Parathyroid adenoma (tissue), 2 donors: ENCODE results near the gene PTPRM.

Source experiments
- H2AFZ ChIP-seq: fragments of 300-600 bp; sonication (generic); one replicate; pipeline ENCODE4 v1.7.0; 2017; ENCODE audit warnings: antibody characterized with exemption, mild to moderate bottlenecking
- H3K27ac ChIP-seq: fragments of 300-600 bp; sonication (generic); one replicate; pipeline ENCODE4 v1.7.0; 2017
- H3K27me3 ChIP-seq: fragments of 300-600 bp; sonication (generic); one replicate; pipeline ENCODE4 v1.7.0; 2017; ENCODE audit warnings: low read length; ENCODE audit not compliant: control insufficient read depth, insufficient read depth
- H3K36me3 ChIP-seq: fragments of 300-600 bp; sonication (generic); one replicate; pipeline ENCODE4 v1.7.0; 2017; ENCODE audit warnings: low read length; ENCODE audit not compliant: control insufficient read depth, insufficient read depth
- H3K4me1 ChIP-seq: fragments of 300-600 bp; sonication (generic); one replicate; pipeline ENCODE4 v1.7.0; 2017; ENCODE audit warnings: control low read depth
- H3K4me2 ChIP-seq: fragments of 300-600 bp; sonication (generic); one replicate; pipeline ENCODE4 v1.7.0; 2017; ENCODE audit warnings: low read length
- H3K4me3 ChIP-seq: fragments of 300-600 bp; sonication (generic); one replicate; pipeline ENCODE4 v1.7.0; 2017; ENCODE audit warnings: low read depth, low read length
- H3K79me2 ChIP-seq: fragments of 300-600 bp; sonication (generic); one replicate; pipeline ENCODE4 v1.7.0; 2017; ENCODE audit warnings: control low read depth
- H3K9ac ChIP-seq: fragments of 300-600 bp; sonication (generic); one replicate; pipeline ENCODE4 v1.7.0; 2017; ENCODE audit warnings: mild to moderate bottlenecking
- H3K9me3 ChIP-seq: fragments of 300-600 bp; sonication (generic); one replicate; pipeline ENCODE4 v1.7.0; 2017; ENCODE audit warnings: low read length; ENCODE audit not compliant: control insufficient read depth
- CTCF ChIP-seq: fragments of 300-600 bp; sonication (generic); IDR thresholded peaks from one replicate; pipeline ENCODE4 v1.7.0; 2017; ENCODE audit warnings: antibody characterized with exemption, mild to moderate bottlenecking
- donor health status: primary hyperparathyroidism.

PTPRM gene

GRCh38 chr18:7630731-7631442 is 63.8 kb downstream of the PTPRM start:
- Histone ChIP-seq H3K4me2 (no peak overlapping the region), H3K4me1 (peaks cover 4% of the 10 kb centered on the region), H3K27me3 (no peaks in the 10 kb centered on the region), H2AFZ (no peak overlapping the region), H3K36me3 (no peaks in the 10 kb centered on the region), H3K4me3 (no peak overlapping the region), H3K9ac (no peak overlapping the region), H3K79me2 (peaks cover 2% of the 10 kb centered on the region), H3K27ac (no peak overlapping the region), H3K9me3 (no peaks in the 10 kb centered on the region)
- TF ChIP-seq CTCF, result no peak

- H3K4me2 ChIP-seq, result no peak overlapping the region
- H3K4me3 ChIP-seq, result no peak overlapping the region
- no peaks in the 10 kb centered on the region for H3K36me3 ChIP-seq
- no peaks in the 10 kb centered on the region for H3K27me3 ChIP-seq
- no peak for TF ChIP-seq CTCF
- H3K4me1 ChIP-seq, result peaks cover 4% of the 10 kb centered on the region
- no peaks in the 10 kb centered on the region for H3K9me3 ChIP-seq
- H3K79me2 ChIP-seq, result peaks cover 2% of the 10 kb centered on the region
- H3K27ac ChIP-seq, result no peak overlapping the region
- H2AFZ ChIP-seq, result no peak overlapping the region
- no peak overlapping the region for H3K9ac ChIP-seq
Measured at GRCh38 chr18:7632152-7633098, 65.3 kb downstream of the PTPRM start.

GRCh38 chr18:7633171-7633570 is 66.1 kb downstream of the PTPRM start:
- peaks cover 2% of the 10 kb centered on the region for H3K79me2 ChIP-seq

GRCh38 chr18:7635948-7636347 is 68.8 kb downstream of the PTPRM start:
- no peak overlapping the region for H3K4me2 ChIP-seq
- H3K27me3 ChIP-seq, result no peaks in the 10 kb centered on the region
- no peaks in the 10 kb centered on the region for H3K4me1 ChIP-seq
- H3K79me2 ChIP-seq, result peaks cover 8% of the 10 kb centered on the region
- H2AFZ ChIP-seq, result no peak overlapping the region
- no peak for TF ChIP-seq CTCF
- H3K4me3 ChIP-seq, result no peak overlapping the region
- no peaks in the 10 kb centered on the region for H3K9me3 ChIP-seq
- H3K27ac ChIP-seq, result no peak overlapping the region
- H3K9ac ChIP-seq, result no peak overlapping the region
- H3K36me3 ChIP-seq, result no peaks in the 10 kb centered on the region

More at GRCh38 chr18:7633171-7633570, 66.1 kb downstream of the PTPRM start:
- Histone ChIP-seq H3K4me3 (no peak overlapping the region), H2AFZ (no peak overlapping the region), H3K27me3 (no peaks in the 10 kb centered on the region), H3K36me3 (no peaks in the 10 kb centered on the region), H3K9ac (no peak overlapping the region), H3K9me3 (no peaks in the 10 kb centered on the region), H3K4me1 (peaks cover 4% of the 10 kb centered on the region), H3K4me2 (no peak overlapping the region), H3K27ac (no peak overlapping the region)
- TF ChIP-seq CTCF, result no peak
